ENCODE measurements around the gene KRTAP12-2.

- TF ChIP-seq EZH2 (IDR thresholded peaks at IDR 0.05; ENCODE audit: borderline replicate concordance, low read length), result no peak
- no peak for TF ChIP-seq CTCF (conservative IDR thresholded peaks at IDR 0.05 in 1 of 2, IDR thresholded peaks at IDR 0.05 in 1 of 2; ENCODE audit: extremely low read depth in 1 of 2, insufficient read depth in 1 of 2, low read depth in 1 of 2, low read length in 2 of 2)
These were observed 7.7 kb downstream of the KRTAP12-2 start for GRCh38 chr21:44658913-44659595.

Data from mammary epithelial cell (primary cell).